Measurements from ENCODE around the gene GJA5. TPM values are rescaled to one million over a fixed set of nuclear protein-coding genes. Genes with fewer than 3 reads are reported as not detected.

GJA5 gene
- total RNA-seq, 1 donor from 2014 or later: 0.58 TPM

DNA sequence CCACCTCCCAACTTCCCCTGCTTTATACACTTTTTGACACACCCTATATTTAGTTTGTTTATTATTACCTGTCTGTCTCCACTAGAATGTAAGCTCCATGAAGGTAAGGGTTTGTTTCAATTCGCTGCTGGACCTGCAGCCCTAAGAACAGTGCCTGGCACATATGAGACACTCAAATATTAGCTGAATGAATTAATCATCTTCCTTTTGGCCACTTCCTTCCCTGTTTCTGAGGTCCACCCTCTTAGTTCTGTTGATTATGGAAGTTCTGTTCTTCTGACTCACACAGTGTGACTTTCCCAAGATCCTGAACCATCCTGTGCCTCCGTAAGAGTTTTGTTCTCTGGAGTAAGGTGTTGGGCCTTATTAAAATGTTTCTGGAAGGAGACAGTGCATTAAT is 40.4 kb upstream of the GJA5 start:
- no peak overlapping the region for H3K27ac Mint-ChIP-seq
- no peak overlapping the region for H3K4me3 Mint-ChIP-seq

GRCh38 chr1:147798731-147799130 is 38.3 kb upstream of the GJA5 start:
- no peaks in the 10 kb centered on the region for H3K9me3 Mint-ChIP-seq
- H3K27me3 Mint-ChIP-seq: no peaks in the 10 kb centered on the region
- no peak overlapping the region for H3K4me3 Mint-ChIP-seq
- H3K27ac Mint-ChIP-seq: no peak overlapping the region
- no peaks in the 10 kb centered on the region for H3K36me3 Mint-ChIP-seq
- TF ChIP-seq, protein P1, sequence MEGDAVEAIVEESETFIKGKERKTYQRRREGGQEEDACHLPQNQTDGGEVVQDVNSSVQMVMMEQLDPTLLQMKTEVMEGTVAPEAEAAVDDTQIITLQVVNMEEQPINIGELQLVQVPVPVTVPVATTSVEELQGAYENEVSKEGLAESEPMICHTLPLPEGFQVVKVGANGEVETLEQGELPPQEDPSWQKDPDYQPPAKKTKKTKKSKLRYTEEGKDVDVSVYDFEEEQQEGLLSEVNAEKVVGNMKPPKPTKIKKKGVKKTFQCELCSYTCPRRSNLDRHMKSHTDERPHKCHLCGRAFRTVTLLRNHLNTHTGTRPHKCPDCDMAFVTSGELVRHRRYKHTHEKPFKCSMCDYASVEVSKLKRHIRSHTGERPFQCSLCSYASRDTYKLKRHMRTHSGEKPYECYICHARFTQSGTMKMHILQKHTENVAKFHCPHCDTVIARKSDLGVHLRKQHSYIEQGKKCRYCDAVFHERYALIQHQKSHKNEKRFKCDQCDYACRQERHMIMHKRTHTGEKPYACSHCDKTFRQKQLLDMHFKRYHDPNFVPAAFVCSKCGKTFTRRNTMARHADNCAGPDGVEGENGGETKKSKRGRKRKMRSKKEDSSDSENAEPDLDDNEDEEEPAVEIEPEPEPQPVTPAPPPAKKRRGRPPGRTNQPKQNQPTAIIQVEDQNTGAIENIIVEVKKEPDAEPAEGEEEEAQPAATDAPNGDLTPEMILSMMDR (conservative IDR thresholded peaks at IDR 0.05): no peak
- H3K4me1 Mint-ChIP-seq (ENCODE audit: unreplicated experiment): no peaks in the 10 kb centered on the region
- no peak for DNase-seq (ENCODE audit: extremely low spot score, unreplicated experiment)

More for the DNA sequence above, 40.4 kb upstream of the GJA5 start:
- Mint-ChIP-seq H3K36me3 (no peaks in the 10 kb centered on the region), H3K4me1 (ENCODE audit: unreplicated experiment) (no peaks in the 10 kb centered on the region), H3K27me3 (no peaks in the 10 kb centered on the region), H3K9me3 (no peaks in the 10 kb centered on the region)
- TF ChIP-seq, protein P1 (conservative IDR thresholded peaks at IDR 0.05): no peak
- no peak for DNase-seq (ENCODE audit: extremely low spot score, unreplicated experiment)

DNA sequence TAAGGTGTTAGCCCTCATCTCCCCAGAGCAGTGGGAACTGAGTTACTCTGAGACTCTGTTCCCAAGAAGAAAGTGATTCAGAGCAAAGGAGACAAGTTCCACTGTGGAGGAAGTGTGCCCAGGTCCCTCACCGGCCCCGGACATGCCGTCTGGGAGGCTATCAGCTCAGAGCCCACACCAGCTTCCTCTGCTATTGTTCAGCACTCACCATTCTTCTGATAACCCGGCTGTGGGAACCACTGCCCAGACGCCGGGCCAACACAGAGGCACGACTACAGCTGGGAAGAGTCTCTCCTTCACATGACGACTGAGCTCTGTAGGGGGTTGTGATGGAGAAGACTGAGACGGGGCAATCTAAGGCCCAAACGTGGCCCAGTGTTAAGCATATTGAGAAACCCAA is 34.2 kb upstream of the GJA5 start:
- no peak overlapping the region for H3K4me3 Mint-ChIP-seq
- no peak for DNase-seq (ENCODE audit: extremely low spot score, unreplicated experiment)
- TF ChIP-seq, protein P1 (conservative IDR thresholded peaks at IDR 0.05): no peak
- H3K36me3 Mint-ChIP-seq: no peaks in the 10 kb centered on the region
- no peaks in the 10 kb centered on the region for H3K4me1 Mint-ChIP-seq (ENCODE audit: unreplicated experiment)
- no peaks in the 10 kb centered on the region for H3K27me3 Mint-ChIP-seq
- H3K27ac Mint-ChIP-seq: no peak overlapping the region
- no peaks in the 10 kb centered on the region for H3K9me3 Mint-ChIP-seq

- H3K27ac Mint-ChIP-seq: no peak overlapping the region
- peaks cover 1% of the 10 kb centered on the region for H3K27me3 Mint-ChIP-seq
These were observed 31.5 kb upstream of the GJA5 start for GRCh38 chr1:147791876-147792275.

DNA sequence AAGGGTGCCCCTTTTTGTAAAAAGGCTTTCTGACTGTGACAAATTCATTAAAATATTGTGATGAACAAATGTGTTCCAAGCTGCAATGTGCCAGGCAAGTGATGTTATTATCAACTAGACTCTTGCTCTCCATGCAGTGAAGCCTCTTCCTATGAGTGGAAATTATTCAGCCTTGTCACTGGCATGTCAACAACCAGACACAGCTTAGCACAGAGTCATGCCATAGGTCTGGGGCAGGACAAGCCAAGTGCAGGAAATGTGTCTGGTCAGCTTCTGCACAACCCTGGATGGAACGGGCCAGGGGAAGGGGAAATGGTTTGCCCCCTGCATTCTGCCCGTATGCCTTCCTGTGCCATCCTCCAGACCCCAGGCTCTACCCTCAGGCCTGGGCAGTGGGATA is 27.4 kb upstream of the GJA5 start:
- H3K27me3 Mint-ChIP-seq: peaks cover 10% of the 10 kb centered on the region
- TF ChIP-seq, protein P1 (conservative IDR thresholded peaks at IDR 0.05): no peak
- H3K36me3 Mint-ChIP-seq: no peaks in the 10 kb centered on the region
- H3K4me3 Mint-ChIP-seq: no peak overlapping the region
- no peaks in the 10 kb centered on the region for H3K4me1 Mint-ChIP-seq (ENCODE audit: unreplicated experiment)
- H3K9me3 Mint-ChIP-seq: no peaks in the 10 kb centered on the region
- no peak for DNase-seq (ENCODE audit: extremely low spot score, unreplicated experiment)
- H3K27ac Mint-ChIP-seq: no peak overlapping the region

More at GRCh38 chr1:147791876-147792275, 31.5 kb upstream of the GJA5 start:
- no peaks in the 10 kb centered on the region for H3K9me3 Mint-ChIP-seq
- H3K4me1 Mint-ChIP-seq (ENCODE audit: unreplicated experiment): no peaks in the 10 kb centered on the region
- H3K36me3 Mint-ChIP-seq: no peaks in the 10 kb centered on the region
- no peak for DNase-seq (ENCODE audit: extremely low spot score, unreplicated experiment)
- TF ChIP-seq, protein P1 (conservative IDR thresholded peaks at IDR 0.05): no peak
- H3K4me3 Mint-ChIP-seq: no peak overlapping the region

DNA sequence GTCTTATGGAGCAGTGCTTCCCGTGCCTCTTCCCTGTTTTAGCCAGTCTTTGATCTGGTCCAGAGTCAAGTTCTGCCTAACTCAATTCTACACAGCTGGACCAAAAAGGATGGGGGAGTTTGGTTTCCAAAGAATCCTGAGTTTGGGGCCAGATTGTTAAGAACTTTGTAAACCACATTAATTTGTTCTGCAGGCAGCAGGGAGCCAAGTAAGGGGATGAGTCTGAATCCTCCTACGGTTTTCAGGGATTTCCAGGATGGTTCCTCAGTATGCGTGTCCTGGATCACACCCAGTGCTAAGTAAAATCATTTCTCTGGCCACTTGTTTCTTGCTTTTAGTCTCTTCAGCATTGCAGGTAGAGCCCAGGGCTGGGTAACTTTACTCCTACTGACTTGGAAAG is 26.1 kb upstream of the GJA5 start:
- Mint-ChIP-seq H3K36me3 (no peaks in the 10 kb centered on the region), H3K27me3 (peaks cover 13% of the 10 kb centered on the region), H3K4me3 (no peak overlapping the region), H3K27ac (no peak overlapping the region), H3K9me3 (no peaks in the 10 kb centered on the region), H3K4me1 (ENCODE audit: unreplicated experiment) (no peaks in the 10 kb centered on the region)
- TF ChIP-seq, protein P1 (conservative IDR thresholded peaks at IDR 0.05): no peak
- DNase-seq (ENCODE audit: extremely low spot score, unreplicated experiment): no peak
